ENCODE data around the gene DHX29.

Gene DHX29

GRCh38 chr5:55306641-55307382 lies 682 bp downstream of the DHX29 start:
- H3K4me1 ChIP-seq (ENCODE audit: control insufficient read depth, insufficient read depth, low read length): peaks cover 24% of the 10 kb centered on the region
- H3K4me3 ChIP-seq (ENCODE audit: low read length): peak overlapping the region; percentile 77
- no peaks in the 10 kb centered on the region for H3K36me3 ChIP-seq (ENCODE audit: control insufficient read depth, insufficient read depth, low read length)
- H3K27ac ChIP-seq (ENCODE audit: low read depth, low read length): peak overlapping the region; percentile 90
- H3K9ac ChIP-seq (ENCODE audit: low read length): peak overlapping the region; percentile 95
- no peaks in the 10 kb centered on the region for H3K27me3 ChIP-seq (ENCODE audit: control insufficient read depth, insufficient read depth, low read length)

GRCh38 chr5:55305345-55305744 lies 2.1 kb downstream of the DHX29 start:
- Histone ChIP-seq H3K27me3 (ENCODE audit: control insufficient read depth, insufficient read depth, low read length) (no peaks in the 10 kb centered on the region), H3K27ac (ENCODE audit: low read depth, low read length) (no peak overlapping the region), H3K36me3 (ENCODE audit: control insufficient read depth, insufficient read depth, low read length) (peaks cover 5% of the 10 kb centered on the region), H3K9ac (ENCODE audit: low read length) (no peak overlapping the region), H3K4me1 (ENCODE audit: control insufficient read depth, insufficient read depth, low read length) (peaks cover 24% of the 10 kb centered on the region), H3K4me3 (ENCODE audit: low read length) (peak overlapping the region; percentile 77)

GRCh38 chr5:55304584-55304983 lies 2.9 kb downstream of the DHX29 start:
- Histone ChIP-seq H3K9ac (ENCODE audit: low read length) (no peak overlapping the region), H3K36me3 (ENCODE audit: control insufficient read depth, insufficient read depth, low read length) (peaks cover 5% of the 10 kb centered on the region), H3K27ac (ENCODE audit: low read depth, low read length) (no peak overlapping the region), H3K27me3 (ENCODE audit: control insufficient read depth, insufficient read depth, low read length) (no peaks in the 10 kb centered on the region), H3K4me3 (ENCODE audit: low read length) (no peak overlapping the region), H3K4me1 (ENCODE audit: control insufficient read depth, insufficient read depth, low read length) (peaks cover 24% of the 10 kb centered on the region)

GRCh38 chr5:55303238-55303690 lies 4.2 kb downstream of the DHX29 start:
- Histone ChIP-seq H3K27me3 (ENCODE audit: control insufficient read depth, insufficient read depth, low read length) (no peaks in the 10 kb centered on the region), H3K9ac (ENCODE audit: low read length) (no peak overlapping the region), H3K4me3 (ENCODE audit: low read length) (no peak overlapping the region), H3K4me1 (ENCODE audit: control insufficient read depth, insufficient read depth, low read length) (peaks cover 16% of the 10 kb centered on the region), H3K27ac (ENCODE audit: low read depth, low read length) (no peak overlapping the region), H3K36me3 (ENCODE audit: control insufficient read depth, insufficient read depth, low read length) (peaks cover 5% of the 10 kb centered on the region)

GRCh38 chr5:55300890-55301289 lies 6.6 kb downstream of the DHX29 start:
- Histone ChIP-seq H3K4me3 (ENCODE audit: low read length) (no peak overlapping the region), H3K4me1 (ENCODE audit: control insufficient read depth, insufficient read depth, low read length) (peaks cover 9% of the 10 kb centered on the region), H3K27me3 (ENCODE audit: control insufficient read depth, insufficient read depth, low read length) (no peaks in the 10 kb centered on the region), H3K36me3 (ENCODE audit: control insufficient read depth, insufficient read depth, low read length) (peaks cover 5% of the 10 kb centered on the region), H3K9ac (ENCODE audit: low read length) (no peak overlapping the region), H3K27ac (ENCODE audit: low read depth, low read length) (no peak overlapping the region)

- no peak overlapping the region for H3K27ac ChIP-seq (ENCODE audit: low read depth, low read length)
- no peak overlapping the region for H3K9ac ChIP-seq (ENCODE audit: low read length)
- H3K4me3 ChIP-seq (ENCODE audit: low read length): no peak overlapping the region
- H3K36me3 ChIP-seq (ENCODE audit: control insufficient read depth, insufficient read depth, low read length): peaks cover 16% of the 10 kb centered on the region
- no peaks in the 10 kb centered on the region for H3K4me1 ChIP-seq (ENCODE audit: control insufficient read depth, insufficient read depth, low read length)
- no peaks in the 10 kb centered on the region for H3K27me3 ChIP-seq (ENCODE audit: control insufficient read depth, insufficient read depth, low read length)
These were observed 12.6 kb downstream of the DHX29 start for GRCh38 chr5:55294935-55295334.

GRCh38 chr5:55290991-55291390 lies 16.5 kb downstream of the DHX29 start:
- no peak overlapping the region for H3K27ac ChIP-seq (ENCODE audit: low read depth, low read length)
- no peak overlapping the region for H3K9ac ChIP-seq (ENCODE audit: low read length)
- no peaks in the 10 kb centered on the region for H3K27me3 ChIP-seq (ENCODE audit: control insufficient read depth, insufficient read depth, low read length)
- peaks cover 22% of the 10 kb centered on the region for H3K36me3 ChIP-seq (ENCODE audit: control insufficient read depth, insufficient read depth, low read length)
- no peak overlapping the region for H3K4me3 ChIP-seq (ENCODE audit: low read length)
- H3K4me1 ChIP-seq (ENCODE audit: control insufficient read depth, insufficient read depth, low read length): no peaks in the 10 kb centered on the region

- peaks cover 19% of the 10 kb centered on the region for H3K36me3 ChIP-seq (ENCODE audit: control insufficient read depth, insufficient read depth, low read length)
- H3K4me3 ChIP-seq (ENCODE audit: low read length): no peak overlapping the region
These were observed 17.7 kb downstream of the DHX29 start for GRCh38 chr5:55289808-55290207.

GRCh38 chr5:55286411-55286933 lies 21.0 kb downstream of the DHX29 start:
- Histone ChIP-seq H3K9ac (ENCODE audit: low read length) (no peak overlapping the region), H3K36me3 (ENCODE audit: control insufficient read depth, insufficient read depth, low read length) (peaks cover 11% of the 10 kb centered on the region), H3K4me1 (ENCODE audit: control insufficient read depth, insufficient read depth, low read length) (no peaks in the 10 kb centered on the region), H3K4me3 (ENCODE audit: low read length) (no peak overlapping the region), H3K27me3 (ENCODE audit: control insufficient read depth, insufficient read depth, low read length) (no peaks in the 10 kb centered on the region), H3K27ac (ENCODE audit: low read depth, low read length) (no peak overlapping the region)

More at GRCh38 chr5:55289808-55290207, 17.7 kb downstream of the DHX29 start:
- Histone ChIP-seq H3K4me1 (ENCODE audit: control insufficient read depth, insufficient read depth, low read length) (no peaks in the 10 kb centered on the region), H3K27ac (ENCODE audit: low read depth, low read length) (no peak overlapping the region), H3K9ac (ENCODE audit: low read length) (no peak overlapping the region), H3K27me3 (ENCODE audit: control insufficient read depth, insufficient read depth, low read length) (no peaks in the 10 kb centered on the region)

GRCh38 chr5:55278778-55279177 lies 28.7 kb downstream of the DHX29 start:
- no peak overlapping the region for H3K27ac ChIP-seq (ENCODE audit: low read depth, low read length)
- peaks cover 13% of the 10 kb centered on the region for H3K36me3 ChIP-seq (ENCODE audit: control insufficient read depth, insufficient read depth, low read length)
- H3K27me3 ChIP-seq (ENCODE audit: control insufficient read depth, insufficient read depth, low read length): no peaks in the 10 kb centered on the region
- H3K9ac ChIP-seq (ENCODE audit: low read length): no peak overlapping the region
- H3K4me3 ChIP-seq (ENCODE audit: low read length): no peak overlapping the region
- no peaks in the 10 kb centered on the region for H3K4me1 ChIP-seq (ENCODE audit: control insufficient read depth, insufficient read depth, low read length)

GRCh38 chr5:55276771-55277170 lies 30.7 kb downstream of the DHX29 start:
- no peak overlapping the region for H3K4me3 ChIP-seq (ENCODE audit: low read length)
- H3K27ac ChIP-seq (ENCODE audit: low read depth, low read length): no peak overlapping the region
- H3K36me3 ChIP-seq (ENCODE audit: control insufficient read depth, insufficient read depth, low read length): peaks cover 13% of the 10 kb centered on the region
- H3K27me3 ChIP-seq (ENCODE audit: control insufficient read depth, insufficient read depth, low read length): no peaks in the 10 kb centered on the region
- H3K9ac ChIP-seq (ENCODE audit: low read length): no peak overlapping the region
- no peaks in the 10 kb centered on the region for H3K4me1 ChIP-seq (ENCODE audit: control insufficient read depth, insufficient read depth, low read length)

GRCh38 chr5:55258339-55258738 lies 49.2 kb downstream of the DHX29 start:
- no peaks in the 10 kb centered on the region for H3K4me1 ChIP-seq (ENCODE audit: control insufficient read depth, insufficient read depth, low read length)
- no peak overlapping the region for H3K9ac ChIP-seq (ENCODE audit: low read length)
- no peak overlapping the region for H3K27ac ChIP-seq (ENCODE audit: low read depth, low read length)
- no peak overlapping the region for H3K4me3 ChIP-seq (ENCODE audit: low read length)
- H3K36me3 ChIP-seq (ENCODE audit: control insufficient read depth, insufficient read depth, low read length): no peaks in the 10 kb centered on the region
- H3K27me3 ChIP-seq (ENCODE audit: control insufficient read depth, insufficient read depth, low read length): no peaks in the 10 kb centered on the region

- no peak overlapping the region for H3K27ac ChIP-seq (ENCODE audit: low read depth, low read length)
- H3K27me3 ChIP-seq (ENCODE audit: control insufficient read depth, insufficient read depth, low read length): no peaks in the 10 kb centered on the region
- no peaks in the 10 kb centered on the region for H3K36me3 ChIP-seq (ENCODE audit: control insufficient read depth, insufficient read depth, low read length)
- H3K4me3 ChIP-seq (ENCODE audit: low read length): no peak overlapping the region
- no peak overlapping the region for H3K9ac ChIP-seq (ENCODE audit: low read length)
- H3K4me1 ChIP-seq (ENCODE audit: control insufficient read depth, insufficient read depth, low read length): no peaks in the 10 kb centered on the region
These were observed 52.7 kb downstream of the DHX29 start for GRCh38 chr5:55254802-55255201.
